ENCODE measurements around the gene IKZF1.

Gene IKZF1

DNA sequence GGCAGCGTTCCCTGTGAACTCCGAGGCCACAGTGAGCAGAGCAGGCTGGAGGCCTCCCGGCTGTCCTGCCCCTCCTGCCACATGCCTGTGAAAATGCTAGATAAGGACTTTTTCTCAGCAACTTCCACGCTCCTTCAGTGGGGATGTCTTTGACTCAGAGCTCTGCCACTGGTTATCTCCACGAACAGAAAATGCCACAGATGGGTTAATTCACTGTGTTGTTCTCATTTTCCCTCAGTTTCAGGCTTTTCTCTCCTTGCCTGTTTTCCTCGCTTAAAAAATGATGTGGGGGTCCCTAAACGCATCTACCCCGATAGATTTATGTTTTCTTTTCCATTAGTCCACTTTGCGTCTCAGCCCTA is 51.3 kb downstream of the IKZF1 start:
- DNase-seq (ENCODE audit: low read depth in 1 of 2, low spot score in 1 of 2) = no peak
- TF ChIP-seq, protein P1, sequence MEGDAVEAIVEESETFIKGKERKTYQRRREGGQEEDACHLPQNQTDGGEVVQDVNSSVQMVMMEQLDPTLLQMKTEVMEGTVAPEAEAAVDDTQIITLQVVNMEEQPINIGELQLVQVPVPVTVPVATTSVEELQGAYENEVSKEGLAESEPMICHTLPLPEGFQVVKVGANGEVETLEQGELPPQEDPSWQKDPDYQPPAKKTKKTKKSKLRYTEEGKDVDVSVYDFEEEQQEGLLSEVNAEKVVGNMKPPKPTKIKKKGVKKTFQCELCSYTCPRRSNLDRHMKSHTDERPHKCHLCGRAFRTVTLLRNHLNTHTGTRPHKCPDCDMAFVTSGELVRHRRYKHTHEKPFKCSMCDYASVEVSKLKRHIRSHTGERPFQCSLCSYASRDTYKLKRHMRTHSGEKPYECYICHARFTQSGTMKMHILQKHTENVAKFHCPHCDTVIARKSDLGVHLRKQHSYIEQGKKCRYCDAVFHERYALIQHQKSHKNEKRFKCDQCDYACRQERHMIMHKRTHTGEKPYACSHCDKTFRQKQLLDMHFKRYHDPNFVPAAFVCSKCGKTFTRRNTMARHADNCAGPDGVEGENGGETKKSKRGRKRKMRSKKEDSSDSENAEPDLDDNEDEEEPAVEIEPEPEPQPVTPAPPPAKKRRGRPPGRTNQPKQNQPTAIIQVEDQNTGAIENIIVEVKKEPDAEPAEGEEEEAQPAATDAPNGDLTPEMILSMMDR (IDR thresholded peaks at IDR 0.05; ENCODE audit: insufficient read depth, low read length) = no peak
- TF ChIP-seq, protein P2, sequence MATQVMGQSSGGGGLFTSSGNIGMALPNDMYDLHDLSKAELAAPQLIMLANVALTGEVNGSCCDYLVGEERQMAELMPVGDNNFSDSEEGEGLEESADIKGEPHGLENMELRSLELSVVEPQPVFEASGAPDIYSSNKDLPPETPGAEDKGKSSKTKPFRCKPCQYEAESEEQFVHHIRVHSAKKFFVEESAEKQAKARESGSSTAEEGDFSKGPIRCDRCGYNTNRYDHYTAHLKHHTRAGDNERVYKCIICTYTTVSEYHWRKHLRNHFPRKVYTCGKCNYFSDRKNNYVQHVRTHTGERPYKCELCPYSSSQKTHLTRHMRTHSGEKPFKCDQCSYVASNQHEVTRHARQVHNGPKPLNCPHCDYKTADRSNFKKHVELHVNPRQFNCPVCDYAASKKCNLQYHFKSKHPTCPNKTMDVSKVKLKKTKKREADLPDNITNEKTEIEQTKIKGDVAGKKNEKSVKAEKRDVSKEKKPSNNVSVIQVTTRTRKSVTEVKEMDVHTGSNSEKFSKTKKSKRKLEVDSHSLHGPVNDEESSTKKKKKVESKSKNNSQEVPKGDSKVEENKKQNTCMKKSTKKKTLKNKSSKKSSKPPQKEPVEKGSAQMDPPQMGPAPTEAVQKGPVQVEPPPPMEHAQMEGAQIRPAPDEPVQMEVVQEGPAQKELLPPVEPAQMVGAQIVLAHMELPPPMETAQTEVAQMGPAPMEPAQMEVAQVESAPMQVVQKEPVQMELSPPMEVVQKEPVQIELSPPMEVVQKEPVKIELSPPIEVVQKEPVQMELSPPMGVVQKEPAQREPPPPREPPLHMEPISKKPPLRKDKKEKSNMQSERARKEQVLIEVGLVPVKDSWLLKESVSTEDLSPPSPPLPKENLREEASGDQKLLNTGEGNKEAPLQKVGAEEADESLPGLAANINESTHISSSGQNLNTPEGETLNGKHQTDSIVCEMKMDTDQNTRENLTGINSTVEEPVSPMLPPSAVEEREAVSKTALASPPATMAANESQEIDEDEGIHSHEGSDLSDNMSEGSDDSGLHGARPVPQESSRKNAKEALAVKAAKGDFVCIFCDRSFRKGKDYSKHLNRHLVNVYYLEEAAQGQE (IDR thresholded peaks at IDR 0.05; ENCODE audit: insufficient replicate concordance, low read depth) = no peak
- TF ChIP-seq SPI1 (IDR thresholded peaks at IDR 0.05; ENCODE audit: borderline replicate concordance, low read depth) (no peak), GABPA (IDR thresholded peaks at IDR 0.05; ENCODE audit: low read depth) (no peak), POLR2AphosphoS5 (IDR thresholded peaks at IDR 0.05; ENCODE audit: low read depth) (no peak)

DNA sequence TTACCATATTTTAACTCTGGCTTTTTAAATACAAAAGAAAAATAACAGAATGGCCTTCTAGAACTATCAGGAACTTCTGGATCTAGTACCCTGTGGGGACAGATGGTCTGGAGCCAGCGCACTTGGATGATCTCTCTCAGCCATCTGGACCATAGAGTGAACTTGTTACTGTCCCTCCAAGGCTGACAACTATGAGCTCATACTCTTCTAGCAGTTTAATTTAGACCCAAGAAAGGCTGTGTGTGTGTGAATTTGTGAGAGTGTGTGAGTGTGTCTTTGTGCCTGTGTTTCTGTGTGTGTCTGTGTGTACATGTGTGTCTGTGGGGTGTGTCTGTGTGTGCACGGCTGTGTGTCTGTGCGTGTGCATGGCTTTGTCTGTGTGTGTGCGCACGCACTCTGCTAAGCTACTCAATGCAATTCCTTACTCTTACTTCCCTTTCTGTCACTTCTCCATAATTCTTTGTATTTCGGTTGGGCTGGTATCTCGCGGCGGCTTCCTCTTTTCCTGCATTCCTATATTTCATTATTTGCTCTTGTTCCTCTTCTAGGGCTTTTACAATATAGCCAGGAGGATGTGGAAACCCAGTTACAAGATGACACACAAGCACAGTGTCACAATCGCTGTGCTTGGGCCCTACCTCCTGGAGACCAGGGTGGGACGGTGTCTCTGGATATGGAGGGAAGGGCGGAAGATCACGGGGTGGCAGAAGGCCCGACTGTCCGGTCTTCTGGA is 51.9 kb downstream of the IKZF1 start:
- Histone ChIP-seq H3K4me3 (replicated peaks; ENCODE audit: insufficient read depth, low read length) (no peak overlapping the region), H3K27ac (replicated peaks) (peak overlapping the region; percentile 82), H3K27me3 (ENCODE audit: insufficient read depth, poor library complexity, severe bottlenecking) (no peaks in the 10 kb centered on the region)
- peak; percentile 95 to 96 for DNase-seq (ENCODE audit: low read depth in 1 of 2, low spot score in 1 of 2)
- peak; percentile 87 for TF ChIP-seq POLR2AphosphoS5 (IDR thresholded peaks at IDR 0.05; ENCODE audit: low read depth)
- TF ChIP-seq GABPA (IDR thresholded peaks at IDR 0.05; ENCODE audit: low read depth) = no peak
- TF ChIP-seq, protein P2 (IDR thresholded peaks at IDR 0.05; ENCODE audit: insufficient replicate concordance, low read depth) = no peak
- peak; percentile 100 for TF ChIP-seq SPI1 (IDR thresholded peaks at IDR 0.05; ENCODE audit: borderline replicate concordance, low read depth)

More for the DNA sequence above, 51.3 kb downstream of the IKZF1 start:
- Histone ChIP-seq H3K27me3 (ENCODE audit: insufficient read depth, poor library complexity, severe bottlenecking) (no peaks in the 10 kb centered on the region), H3K27ac (replicated peaks) (peak overlapping the region; percentile 68), H3K4me3 (replicated peaks; ENCODE audit: insufficient read depth, low read length) (no peak overlapping the region)

GRCh38 chr7:50356945-50357268 is 52.4 kb downstream of the IKZF1 start:
- TF ChIP-seq, protein P1 (IDR thresholded peaks at IDR 0.05; ENCODE audit: insufficient read depth, low read length) = no peak
- TF ChIP-seq GABPA (IDR thresholded peaks at IDR 0.05; ENCODE audit: low read depth) (no peak), POLR2AphosphoS5 (IDR thresholded peaks at IDR 0.05; ENCODE audit: low read depth) (no peak), SPI1 (IDR thresholded peaks at IDR 0.05; ENCODE audit: borderline replicate concordance, low read depth) (no peak)
- TF ChIP-seq, protein P2 (IDR thresholded peaks at IDR 0.05; ENCODE audit: insufficient replicate concordance, low read depth) = no peak
- H3K27ac ChIP-seq (replicated peaks) = peak overlapping the region; percentile 82
- DNase-seq (ENCODE audit: low read depth in 1 of 2, low spot score in 1 of 2) = no peak
- H3K4me3 ChIP-seq (replicated peaks; ENCODE audit: insufficient read depth, low read length) = no peak overlapping the region
- H3K27me3 ChIP-seq (ENCODE audit: insufficient read depth, poor library complexity, severe bottlenecking) = no peaks in the 10 kb centered on the region
